HG03520 (cell line): ENCODE results near the gene CAPN7.
"Not testable (repeated sequence)": the region's sequence is repeated elsewhere in the genome, so short reads cannot be mapped to it uniquely, and the experiment has no call there.

Experiments used
- ATAC-seq: cut with Tn5 transposase; IDR thresholded peaks from one replicate; pipeline ENCODE4 v1.9.1; 2021; ENCODE audit warnings: mild to moderate bottlenecking, moderate library complexity; ENCODE audit not compliant: unreplicated experiment

CAPN7 gene

DNA sequence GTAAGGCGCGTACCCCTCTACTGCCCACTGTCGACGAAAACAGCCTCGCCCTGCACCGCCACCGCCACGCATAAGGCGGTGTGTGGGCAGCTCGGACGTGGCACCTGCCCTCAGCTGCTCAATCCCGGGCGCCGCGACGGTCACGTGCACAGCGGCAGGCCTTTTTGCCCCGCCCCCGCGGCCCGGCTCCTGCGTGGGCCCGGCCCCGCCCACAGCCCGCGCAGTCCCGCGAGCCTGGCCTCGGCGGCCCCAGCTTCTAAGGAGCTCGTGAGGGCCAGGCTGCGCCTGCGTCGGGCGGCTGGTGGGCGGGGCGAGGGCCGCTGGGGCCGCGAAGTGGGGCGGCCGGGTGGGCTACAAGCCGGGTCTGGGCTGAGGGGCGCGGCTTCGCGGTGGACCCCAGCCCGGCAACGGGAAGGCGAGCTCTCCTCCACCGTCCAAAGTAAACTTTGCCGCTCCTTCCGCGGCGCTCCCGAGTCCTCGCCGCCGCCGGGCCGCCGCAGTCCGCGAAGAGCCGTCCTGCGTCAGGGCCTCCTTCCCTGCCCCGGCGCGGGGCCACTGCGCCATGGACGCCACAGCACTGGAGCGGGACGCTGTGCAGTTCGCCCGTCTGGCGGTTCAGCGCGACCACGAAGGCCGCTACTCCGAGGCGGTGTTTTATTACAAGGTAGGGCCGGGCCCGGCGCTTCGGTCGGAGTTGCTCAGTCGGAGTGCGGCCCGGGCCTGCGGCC is at the start of gene CAPN7:
CAPN7 (plus strand) TSS at position 313 of the 728 bp plus-strand sequence; CDS start at position 563, 250 bp downstream.
- peak; percentile 79 for ATAC-seq

DNA sequence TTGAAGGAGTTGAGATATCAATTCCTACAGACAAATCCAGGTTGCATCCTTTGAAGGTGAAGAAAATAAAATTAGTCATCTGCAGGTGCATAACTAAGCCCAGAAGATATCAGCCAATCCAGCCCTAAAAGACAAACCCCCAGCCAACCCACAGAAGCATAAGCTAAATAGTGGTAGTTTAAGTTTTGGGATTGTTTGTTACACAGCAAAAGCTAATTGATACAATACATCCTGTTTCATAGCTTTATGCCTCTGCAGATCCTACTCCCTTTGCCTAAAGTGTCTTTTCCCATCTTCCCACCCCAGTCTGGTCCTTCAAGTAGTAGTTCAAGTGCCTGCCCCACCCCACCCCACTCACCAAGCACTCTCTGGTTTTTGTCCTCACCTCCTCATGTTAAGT is 48.6 kb upstream of the CAPN7 start:
- ATAC-seq, result no peak

DNA sequence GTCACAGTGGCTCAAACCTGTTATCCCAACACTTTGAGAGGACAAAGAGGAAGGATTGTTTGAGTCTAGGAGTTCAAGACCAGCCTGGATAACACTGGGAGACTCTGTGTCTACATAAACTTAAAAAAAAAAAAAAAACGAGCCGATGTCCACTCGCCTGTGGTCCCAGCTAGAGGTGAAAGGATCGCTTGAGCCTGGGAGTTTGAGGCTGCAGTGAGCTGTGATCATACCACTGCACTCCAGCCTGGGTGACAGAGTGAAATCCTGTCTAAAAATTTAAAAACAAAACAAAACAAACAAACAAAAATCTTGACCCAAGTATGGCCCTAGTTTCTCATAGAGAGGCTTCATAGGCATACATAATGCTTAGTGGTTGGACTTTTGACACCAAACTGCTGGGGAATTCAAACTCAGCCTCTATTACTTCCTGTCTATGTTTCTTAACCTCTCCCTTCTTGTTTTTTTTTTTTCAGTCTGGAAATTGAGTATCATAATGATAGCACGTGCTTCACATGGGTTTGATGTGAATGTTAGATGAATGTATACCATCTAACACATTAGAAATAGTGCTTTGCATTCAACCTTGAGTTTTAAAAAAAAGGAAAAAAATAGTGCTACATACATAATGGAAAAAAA is 46.4 kb upstream of the CAPN7 start:
- no peak for ATAC-seq

GRCh38 chr3:15160662-15161061 is 45.4 kb upstream of the CAPN7 start:
- ATAC-seq, result no peak

GRCh38 chr3:15161133-15161532 is 44.9 kb upstream of the CAPN7 start:
- no peak for ATAC-seq

DNA sequence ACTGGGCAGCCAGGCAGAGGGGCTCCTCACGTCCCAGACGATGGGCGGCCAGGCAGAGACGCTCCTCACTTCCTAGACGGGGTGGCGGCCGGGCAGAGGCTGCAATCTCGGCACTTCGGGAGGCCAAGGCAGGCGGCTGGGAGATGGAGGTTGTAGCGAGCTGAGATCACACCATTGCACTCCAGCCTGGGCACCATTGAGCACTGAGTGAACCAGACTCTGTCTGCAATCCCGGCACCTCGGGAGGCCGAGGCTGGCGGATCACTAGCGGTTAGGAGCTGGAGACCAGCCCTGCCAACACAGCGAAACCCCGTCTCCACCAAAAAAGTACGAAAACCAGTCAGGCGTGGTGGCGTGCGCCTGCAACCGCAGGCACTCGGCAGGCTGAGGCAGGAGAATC is 42.4 kb upstream of the CAPN7 start:
- not testable (repeated sequence) for ATAC-seq

- ATAC-seq, result no peak
Observed at GRCh38 chr3:15164340-15164739, 41.7 kb upstream of the CAPN7 start.

- ATAC-seq, result no peak
Observed at GRCh38 chr3:15165061-15165460, 41.0 kb upstream of the CAPN7 start.

- ATAC-seq, result not testable (repeated sequence)
Observed at GRCh38 chr3:15166391-15166790, 39.7 kb upstream of the CAPN7 start.

DNA sequence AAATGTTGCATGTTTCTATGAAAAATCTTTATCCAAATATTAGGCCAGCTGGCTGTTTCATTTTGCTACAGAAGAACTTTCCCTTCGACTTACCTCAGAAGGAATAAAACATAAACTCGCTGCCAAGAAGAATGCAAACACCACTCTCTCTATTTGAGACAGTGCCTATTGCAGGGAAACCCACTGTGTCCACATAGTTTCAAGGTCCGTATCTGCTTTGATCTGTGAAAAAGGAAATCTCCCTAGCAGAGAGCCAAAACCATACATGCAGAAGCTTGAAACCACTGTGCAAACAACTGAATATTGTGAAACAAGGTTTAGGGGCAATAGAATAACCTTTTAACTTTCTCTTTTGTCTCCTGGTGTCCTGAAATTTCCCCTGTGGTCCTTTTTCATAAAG is 35.0 kb upstream of the CAPN7 start:
- no peak for ATAC-seq

DNA sequence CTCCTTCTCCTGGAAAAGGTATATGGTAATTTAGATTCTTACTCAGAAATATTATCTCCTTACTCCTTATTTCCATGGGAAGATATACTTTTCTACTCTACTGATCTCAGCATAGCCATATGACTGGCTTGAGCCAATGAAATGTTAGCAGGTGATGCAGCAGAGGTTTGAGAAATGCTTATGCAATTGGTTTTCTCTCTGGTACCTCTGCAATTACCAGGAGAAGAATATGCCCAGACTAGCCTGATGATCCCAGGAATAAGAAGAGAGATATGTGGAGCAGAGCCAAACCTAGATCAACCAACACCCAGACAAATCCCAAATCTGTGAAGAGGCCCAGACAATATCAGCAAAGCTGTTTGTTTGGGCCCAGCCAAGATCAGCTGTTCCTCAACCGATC is 33.2 kb upstream of the CAPN7 start:
- no peak for ATAC-seq

GRCh38 chr3:15174953-15175352 is 31.1 kb upstream of the CAPN7 start:
- ATAC-seq, result no peak

DNA sequence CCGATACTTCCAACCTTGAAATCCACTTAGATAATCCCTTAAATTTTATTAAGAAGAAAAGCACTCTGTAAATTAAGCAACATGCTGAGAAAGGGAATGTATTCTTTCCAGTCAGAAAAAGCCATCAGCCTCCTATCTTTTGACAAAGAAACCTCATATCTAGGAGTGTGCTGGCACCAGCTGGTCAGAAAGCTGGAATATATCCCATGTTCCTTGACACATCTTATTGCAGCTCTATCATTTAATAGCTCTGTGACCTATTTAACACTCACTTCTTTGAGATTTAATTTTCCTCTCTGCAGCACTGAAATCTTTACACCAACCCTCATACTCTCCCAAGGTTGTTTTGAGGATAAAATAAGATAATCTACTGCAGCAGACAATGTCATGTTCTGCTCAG is 30.4 kb upstream of the CAPN7 start:
- ATAC-seq, result no peak

- no peak for ATAC-seq
Observed at GRCh38 chr3:15180042-15180611, 25.9 kb upstream of the CAPN7 start.

- ATAC-seq, result no peak
Observed at GRCh38 chr3:15181511-15181910, 24.5 kb upstream of the CAPN7 start.

DNA sequence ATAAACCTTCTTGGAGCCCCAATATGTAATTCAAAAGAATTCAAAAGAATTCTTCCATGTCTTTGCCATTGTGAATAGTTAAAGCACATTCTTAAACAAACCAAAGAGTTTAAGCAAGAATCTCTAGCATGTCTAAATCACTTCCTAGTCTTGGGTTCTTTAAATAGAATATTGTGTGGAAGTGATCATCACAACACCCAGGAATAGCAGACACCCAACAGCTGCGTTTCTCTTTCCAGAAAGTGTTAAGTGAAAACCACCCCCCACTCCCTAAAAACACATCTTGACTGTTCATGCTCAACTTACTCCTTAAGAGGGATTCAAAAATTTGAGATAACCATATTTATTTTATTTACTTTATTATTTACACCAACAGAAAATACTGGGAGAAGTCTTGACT is 24.1 kb upstream of the CAPN7 start:
- ATAC-seq, result no peak

DNA sequence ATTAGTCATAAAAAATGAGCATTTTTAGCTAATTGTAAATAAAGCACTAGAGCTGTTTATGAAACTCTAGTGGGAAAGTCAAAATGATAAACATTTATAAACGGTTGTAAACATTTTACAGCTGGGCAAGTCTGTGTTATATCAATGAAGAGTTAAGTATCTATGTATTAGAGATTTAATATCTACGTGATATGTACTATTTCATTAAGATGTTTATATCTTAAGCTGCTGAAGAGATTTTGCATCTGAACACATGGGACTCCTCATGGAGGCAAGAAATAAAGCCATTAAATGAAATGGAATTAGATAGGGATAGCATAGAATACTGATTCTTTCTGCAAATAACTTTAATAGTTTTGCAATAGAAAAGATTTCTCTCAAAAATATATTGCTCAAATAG is 23.0 kb upstream of the CAPN7 start:
- no peak for ATAC-seq

GRCh38 chr3:15185404-15185803 is 20.6 kb upstream of the CAPN7 start:
- no peak for ATAC-seq

DNA sequence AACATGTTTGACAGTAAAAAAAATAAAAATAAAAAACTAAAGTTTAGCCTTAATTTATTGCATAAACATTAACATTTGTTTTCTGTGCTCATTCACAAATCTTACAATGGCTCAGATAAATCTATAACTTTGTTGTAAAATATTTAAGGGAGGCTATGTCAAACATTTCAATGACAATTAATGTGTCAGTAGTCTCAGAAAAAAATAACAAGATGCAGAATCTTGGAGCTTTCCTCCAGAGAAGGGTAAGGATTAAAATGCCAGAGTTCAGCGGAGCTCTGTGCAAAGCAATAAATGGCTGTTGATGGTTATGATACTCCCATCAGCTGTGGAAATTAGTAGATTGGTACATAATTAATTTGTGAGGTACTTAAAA is 20.0 kb upstream of the CAPN7 start:
- ATAC-seq, result no peak

DNA sequence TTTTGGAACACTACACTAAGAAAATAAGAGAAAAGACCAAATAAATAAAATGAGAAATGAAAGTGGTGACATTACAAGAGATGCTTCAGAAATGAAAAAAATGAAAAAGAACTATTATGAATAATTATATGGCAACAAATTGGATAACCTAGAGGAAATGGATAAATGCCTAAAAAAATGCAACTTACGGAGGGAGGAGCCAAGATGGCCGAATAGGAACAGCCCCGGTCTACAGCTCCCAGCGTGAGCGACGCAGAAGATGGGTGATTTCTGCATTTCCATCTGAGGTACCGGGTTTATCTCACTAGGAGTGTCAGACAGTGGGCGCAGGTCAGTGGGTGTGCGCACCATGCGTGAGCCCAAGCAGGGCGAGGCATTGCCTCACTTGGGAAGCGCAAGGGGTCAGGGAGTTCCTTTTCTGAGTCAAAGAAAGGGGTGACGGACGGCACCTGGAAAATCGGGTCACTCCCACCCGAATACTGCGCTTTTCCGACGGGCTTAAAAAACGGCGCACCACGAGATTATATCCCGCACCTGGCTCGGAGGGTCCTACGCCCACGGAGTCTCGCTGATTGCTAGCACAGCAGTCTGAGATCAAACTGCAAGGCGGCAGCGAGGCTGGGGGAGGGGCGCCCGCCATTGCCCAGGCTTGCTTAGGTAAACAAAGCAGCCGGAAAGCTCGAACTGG is 19.4 kb upstream of the CAPN7 start:
- ATAC-seq, result not testable (repeated sequence)

DNA sequence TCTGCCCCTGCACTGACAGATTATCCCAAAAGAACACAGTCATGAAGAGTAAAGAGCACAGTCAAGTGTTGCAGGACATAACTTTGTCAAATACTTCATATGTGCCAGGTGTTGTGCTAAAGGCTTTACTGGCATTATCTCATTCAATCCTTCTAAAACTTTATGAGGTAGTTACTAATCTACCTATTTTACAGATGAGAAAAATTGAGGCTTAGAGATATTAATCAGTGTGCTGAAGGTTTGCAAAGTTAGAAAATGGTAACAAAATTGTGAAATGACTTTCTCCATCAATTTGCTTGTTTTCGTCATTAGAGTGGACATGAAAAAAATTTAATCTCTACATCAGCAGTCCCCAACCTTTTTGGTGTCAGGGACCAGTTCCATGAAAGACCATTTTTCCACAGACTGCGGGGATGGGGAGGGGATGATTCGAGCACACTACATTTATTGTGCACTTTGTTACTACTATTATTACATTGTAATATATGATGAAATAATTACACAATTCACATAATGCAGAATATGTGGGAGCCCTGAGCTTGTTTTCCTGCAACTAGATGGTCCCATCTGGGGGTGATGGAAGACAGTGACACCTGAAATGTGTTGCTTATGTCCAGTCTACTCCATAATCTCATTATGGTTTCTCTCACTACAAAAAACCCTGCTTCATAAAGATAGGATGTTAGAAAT is 8.6 kb upstream of the CAPN7 start:
- no peak for ATAC-seq
